ENCODE results near the gene INKA1.
A peak's percentile ranks its signal among the peaks of the same experiment; 100 is the strongest.
"Not testable (repeated sequence)": the region's sequence is repeated elsewhere in the genome, so short reads cannot be mapped to it uniquely, and the experiment has no call there.

The INKA1 gene

DNA sequence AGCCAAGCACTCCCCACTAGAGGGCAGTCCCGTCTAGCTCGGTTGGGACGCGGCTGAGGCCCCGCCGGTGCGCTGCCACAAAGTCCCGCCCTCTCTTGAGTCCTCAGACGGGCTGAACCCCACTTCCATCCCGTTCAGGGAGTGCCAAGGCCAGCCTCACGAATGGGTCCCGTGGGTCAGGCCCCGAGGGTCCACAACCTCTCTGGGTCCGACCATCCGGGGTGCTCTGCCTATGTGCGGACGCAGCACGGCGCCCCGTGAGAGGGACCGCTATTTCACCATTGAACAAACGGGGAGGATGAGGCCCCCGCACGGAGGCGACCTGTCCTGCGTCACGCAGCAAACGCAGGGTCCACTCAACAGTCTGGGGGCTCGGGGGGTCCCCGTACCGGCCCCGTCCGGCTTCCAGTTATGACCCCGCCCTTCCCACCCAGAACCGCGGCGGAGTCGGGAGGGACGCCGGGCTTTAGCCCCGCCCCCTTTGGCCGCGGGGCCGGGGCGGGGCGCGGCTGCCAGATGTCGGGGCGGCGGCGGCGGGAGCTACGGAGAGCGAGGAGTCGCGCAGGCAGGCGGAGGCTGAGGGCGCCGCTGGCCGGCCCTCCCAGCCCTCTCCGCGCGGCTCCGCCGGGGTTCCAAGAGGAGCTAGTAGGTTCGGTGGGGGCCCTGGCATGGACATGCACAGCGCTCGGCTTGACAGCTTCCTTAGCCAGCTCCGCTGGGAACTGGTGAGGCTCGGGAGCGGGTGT lies at the start of gene INKA1:
Gene INKA1 (plus strand): TSS at position 543 of the 746 bp plus-strand sequence. CDS start 132 bp downstream, at position 675.
- DNase-seq: peak; percentile 58

DNA sequence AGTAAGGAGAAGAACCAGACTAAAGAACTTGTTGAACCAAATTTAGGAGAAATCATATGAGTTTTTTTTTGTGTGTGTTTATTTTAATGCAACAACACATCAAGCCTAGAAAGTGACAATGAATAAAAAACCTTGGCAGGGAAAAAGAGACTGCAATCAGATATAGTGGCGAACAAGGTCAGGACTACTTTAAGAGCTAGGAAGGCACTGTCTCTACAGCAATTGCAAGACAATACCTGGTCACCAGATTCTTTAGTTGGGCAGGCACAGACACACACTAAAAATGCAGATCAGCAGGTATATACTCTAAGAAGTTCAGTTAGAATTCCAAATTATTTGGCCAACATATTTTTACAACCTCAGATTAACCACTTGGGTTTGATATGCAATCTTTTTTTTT lies 48.5 kb upstream of the INKA1 start:
- no peak for DNase-seq

DNA sequence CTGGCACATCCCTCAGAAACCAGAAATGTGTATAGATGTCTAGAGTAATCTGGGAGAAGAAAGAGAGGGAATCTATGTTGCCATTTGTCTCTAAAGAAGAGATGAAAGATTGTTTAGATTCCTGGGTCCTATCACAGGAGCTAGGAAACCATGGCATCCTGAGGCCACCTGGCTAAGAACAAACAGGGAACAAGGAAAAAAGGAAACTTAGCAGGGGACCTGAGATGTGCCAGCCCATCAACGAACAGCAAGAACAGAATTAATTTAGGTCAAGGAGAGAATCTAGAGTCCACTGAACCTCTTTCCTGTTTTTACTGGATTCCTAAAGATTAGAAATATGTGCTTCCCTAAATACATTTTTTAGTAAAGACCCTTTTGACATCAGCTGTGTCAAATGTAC lies 47.0 kb upstream of the INKA1 start:
- DNase-seq: no peak

DNA sequence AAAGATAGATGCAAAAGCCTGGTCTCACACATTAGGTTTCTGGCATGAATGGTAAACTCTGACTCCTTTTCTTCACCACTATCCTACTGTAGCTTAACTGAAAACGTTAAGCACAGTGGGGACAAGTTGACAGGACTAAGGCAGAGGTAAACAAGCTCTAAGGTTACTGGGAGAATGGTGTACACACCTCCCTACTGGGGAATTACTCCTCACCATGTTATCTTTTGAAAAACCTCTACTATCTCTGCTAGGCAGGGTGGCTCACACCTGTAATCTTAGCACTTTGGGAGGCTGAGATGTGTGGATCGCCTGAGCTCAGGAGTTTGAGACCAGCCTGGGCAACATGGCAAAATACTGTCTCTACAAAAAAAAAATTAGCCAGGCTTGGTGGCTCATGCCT lies 45.9 kb upstream of the INKA1 start:
- no peak for DNase-seq

DNA sequence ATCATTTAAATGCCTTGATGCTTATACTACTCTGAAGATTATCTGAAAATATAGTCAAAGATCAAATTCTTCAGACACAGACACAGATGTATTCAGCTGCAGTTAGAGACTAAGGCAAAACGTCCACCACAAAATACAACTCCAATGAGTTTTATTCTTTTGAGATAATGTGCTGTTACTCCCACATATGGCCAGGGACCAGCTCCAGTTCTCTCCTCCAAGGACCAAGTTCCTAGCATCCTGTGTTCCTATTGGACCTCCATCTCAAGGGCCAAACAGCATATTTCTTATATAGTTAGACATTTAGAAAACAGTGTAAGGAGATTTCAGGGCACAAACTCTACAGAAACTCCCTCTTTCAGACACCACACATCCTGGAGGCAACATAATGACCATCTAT lies 43.8 kb upstream of the INKA1 start:
- DNase-seq: no peak

DNA sequence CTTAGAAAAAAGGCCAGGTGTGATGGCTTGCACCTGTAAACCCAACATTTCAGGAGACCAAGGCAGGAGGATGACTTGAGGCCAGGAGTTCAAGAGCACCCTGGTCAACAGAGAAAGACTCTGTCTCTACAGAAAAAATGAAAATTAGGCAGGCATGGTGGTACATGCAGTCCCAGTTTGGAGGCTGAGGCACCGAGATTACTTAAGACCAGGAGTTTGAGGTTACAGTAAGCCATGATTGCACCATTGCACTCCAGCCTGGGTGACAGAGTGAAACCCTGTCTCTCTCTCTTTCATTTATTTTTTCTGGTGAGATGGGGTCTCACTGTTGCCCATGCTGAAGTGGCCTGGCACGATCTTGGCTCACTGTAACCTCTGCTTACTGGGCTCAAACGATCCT lies 41.4 kb upstream of the INKA1 start:
- no peak for DNase-seq

DNA sequence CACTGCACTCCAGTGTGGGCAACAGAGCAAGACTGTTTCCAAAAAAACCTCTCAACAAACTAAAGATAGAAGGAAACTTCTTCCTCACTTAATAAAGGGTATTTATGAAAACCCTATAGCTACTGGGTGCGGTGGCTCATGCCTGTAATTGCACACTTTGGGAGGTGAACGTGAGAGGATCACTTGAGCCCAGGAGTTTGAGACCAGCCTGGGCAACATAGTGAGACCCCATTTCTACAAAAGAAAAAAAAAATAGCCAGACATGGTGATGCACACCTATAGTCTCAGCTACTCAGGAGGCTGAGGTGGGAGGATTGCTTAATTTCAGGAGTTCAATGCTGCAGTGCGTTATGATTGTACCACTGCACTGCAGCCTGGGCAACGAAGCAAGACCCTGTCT lies 39.1 kb upstream of the INKA1 start:
- no peak for DNase-seq

DNA sequence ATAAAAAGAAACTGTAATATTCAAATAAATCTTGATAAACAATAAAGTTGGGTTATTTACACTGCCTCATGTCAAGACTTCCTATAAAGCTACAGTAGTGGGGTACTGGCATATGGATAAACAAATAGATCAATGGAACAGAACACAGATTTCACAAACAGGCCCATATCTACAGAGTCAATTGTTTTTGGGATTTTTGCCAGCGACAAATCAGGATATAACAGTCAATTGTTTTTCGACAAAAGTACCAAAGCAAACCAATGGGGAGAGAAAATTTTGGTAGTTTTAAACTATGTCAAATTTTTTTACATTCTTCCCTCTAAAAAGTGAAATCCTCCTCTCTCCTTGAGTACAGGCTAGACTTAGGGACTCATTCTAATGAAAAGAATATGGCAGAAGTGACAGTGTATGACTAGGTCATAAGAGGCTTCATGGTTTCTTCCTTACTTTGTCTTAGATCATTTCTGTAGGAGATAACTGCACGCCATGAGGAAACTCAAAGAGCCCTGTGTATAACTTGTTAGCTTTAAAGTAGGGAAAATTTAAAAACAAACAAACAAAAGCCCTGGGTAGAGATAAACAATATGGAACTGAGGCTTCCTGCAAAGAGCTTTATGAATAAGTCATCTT lies 33.7 kb upstream of the INKA1 start:
- no peak for DNase-seq

DNA sequence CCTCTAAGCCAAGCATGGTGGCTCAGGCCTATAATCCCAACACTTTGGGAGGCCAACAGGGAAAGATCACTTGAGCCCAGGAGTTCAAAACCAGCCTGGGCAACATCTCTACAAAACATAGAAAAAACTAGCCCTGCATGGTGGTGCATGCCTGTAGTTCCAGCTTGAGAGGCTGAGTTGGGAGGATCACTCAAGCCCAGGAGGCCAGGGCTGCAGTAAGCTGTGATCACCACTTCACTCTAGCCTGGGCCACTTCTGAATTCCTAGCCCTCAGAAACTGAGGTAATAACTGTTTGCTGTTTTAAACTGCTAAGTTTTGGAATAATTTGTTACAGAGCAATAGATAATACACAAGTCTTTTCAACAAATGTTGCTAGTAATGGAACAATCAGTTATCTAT lies 33.1 kb upstream of the INKA1 start:
- DNase-seq: no peak

DNA sequence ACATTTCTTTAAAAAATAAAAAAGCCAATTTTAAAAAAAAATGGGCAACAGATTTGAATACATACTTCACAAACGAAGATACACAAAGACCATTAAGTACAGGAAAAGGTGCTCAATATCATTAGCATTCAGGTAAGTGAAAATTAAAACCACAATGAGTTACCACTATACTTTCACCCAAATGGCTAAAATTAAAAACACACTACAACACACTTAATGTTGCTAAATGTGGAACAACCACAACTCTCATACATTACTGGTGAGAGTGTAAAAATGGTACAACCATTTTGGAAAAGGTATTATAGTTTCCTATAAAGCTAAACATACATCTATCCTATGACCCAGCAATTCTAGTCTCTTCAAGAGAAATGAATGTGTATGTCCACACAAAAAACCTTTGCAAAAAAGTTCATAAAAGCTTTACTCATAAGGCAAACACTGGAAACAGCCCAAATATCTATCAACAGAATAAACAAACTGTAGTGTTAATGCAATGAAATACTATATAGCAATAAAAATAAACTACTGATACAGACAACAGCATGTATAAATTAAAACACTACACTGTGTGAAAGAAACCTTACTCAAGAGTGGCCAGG lies 31.6 kb upstream of the INKA1 start:
- no peak for DNase-seq

DNA sequence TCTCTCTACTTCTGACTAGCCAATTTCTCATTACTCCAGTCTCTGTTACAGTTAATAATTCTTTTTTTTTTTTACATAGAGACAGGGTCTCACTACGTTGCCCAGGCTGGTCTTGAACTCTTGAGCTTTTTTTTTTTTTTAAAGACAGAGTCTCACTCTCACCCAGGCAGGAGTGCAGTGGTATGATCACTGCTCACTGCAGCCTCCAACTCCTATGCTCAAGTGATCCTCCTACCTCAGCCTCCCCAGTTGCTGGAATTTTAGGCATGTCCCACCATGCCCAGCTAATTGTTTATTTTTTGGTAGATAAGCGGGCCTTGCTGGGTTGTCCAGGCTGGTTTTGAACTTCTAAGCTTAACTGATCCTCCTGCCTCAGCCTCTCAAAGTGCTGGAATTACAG lies 30.4 kb upstream of the INKA1 start:
- no peak for DNase-seq

DNA sequence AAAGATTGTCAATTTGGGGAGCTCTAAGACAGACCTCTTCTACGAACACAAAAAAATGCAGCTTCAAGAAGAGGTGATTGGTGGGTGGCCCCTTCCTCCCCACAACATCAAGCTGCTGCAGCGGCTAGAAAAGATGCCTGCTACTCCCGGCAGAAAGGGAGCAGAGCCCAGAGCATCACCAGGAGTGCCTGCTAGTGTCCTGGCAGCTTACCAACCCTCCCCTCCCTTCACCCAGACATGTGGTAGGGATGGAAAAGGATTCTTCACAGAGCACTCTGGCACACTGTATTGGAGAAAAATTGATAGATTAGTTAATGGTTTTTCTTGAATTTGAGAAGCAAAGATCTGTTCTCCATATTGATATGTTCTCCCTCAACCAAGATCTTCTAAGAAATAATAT lies 27.5 kb upstream of the INKA1 start:
- DNase-seq: no peak

DNA sequence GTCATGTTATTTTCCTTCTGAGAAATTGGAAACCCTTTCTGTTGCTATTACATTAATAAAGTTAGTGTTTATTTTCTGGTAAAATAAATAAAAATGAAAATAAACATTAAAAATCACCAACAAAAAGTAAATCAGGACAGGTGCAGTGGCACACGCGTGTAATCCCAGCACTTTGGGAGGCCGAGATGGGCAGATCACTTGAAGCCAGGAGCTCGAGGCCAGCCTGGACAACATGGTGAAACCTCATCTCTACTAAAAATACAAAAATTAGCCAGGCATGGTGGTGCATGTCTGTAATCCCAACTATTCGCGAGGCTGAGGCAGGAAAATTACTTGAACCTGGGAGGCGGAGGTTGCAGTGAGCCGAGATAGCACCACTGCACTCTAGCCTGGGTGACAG lies 27.0 kb upstream of the INKA1 start:
- not testable (repeated sequence) for DNase-seq

DNA sequence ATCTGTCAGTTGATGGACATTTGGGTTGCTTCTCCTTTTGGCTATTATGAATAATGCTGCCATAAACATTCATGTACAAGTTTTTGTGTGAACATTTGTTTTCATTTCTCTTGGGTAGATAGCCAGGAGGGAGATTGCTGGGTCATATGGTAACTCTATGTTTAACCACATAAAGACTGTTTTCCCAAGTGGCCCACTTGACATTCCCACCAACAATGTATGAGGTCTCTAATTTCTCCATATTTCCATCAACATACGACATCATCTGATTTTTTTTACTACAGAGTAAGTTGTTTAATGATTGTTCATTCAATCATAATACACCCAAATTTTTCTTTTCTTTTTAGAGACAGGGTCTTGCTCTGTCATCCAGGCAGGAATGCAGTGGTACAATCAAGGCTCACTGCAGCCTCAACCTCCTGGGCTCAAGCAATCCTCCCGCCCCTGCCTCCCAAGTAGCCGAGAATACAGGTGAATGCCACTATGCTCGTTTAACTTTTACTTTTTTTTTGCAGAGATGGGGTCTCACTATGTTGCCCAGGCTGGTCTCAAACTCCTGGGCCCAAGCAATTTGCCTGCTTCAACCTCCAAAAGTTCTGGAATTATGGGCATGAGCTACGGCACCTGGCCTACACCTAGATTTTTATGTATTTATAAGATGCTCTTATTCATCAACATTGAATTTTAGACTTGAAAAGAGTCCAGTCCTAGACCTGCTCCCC lies 23.5 kb upstream of the INKA1 start:
- DNase-seq: no peak

DNA sequence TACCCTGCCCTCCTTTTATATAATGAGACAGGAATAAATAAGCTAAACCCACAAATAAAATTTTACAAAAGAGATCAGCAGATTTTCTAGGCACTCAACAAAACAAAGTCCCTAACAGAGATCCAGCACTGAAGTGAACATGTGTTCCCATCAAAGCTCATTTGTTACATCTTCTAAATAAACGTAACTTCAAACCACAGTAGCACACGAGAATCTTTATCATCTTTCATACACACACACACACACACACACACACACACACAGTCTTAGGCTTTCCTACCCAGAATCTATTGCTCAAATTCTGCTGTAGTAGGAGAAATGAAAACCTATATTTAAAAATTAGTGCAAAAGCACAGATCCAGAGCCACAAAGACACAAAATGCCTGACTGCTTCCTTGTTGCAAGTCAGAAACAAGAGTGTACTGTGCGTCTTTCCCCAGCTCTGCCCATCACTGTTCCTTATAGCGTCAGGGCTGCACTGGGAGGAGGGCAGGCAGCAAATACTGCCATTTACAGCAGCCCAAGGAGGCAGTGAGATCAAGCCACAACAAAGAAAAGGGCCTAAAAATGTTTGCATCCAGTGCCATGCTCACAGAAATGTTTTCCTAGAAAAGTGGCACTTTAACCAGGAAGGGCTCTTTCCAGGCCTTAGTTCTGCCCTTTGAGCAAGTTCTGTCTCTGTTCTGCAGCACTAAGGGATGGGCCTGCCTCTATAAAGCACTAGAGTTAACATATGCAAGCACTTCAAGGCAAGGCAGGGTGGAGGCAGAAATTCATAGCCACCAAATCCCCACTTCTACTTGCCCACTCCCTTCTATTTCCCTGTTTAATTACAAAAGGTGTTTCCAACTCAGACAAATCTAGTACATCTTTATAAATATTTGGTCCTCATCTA lies 22.7 kb upstream of the INKA1 start:
- no peak for DNase-seq

DNA sequence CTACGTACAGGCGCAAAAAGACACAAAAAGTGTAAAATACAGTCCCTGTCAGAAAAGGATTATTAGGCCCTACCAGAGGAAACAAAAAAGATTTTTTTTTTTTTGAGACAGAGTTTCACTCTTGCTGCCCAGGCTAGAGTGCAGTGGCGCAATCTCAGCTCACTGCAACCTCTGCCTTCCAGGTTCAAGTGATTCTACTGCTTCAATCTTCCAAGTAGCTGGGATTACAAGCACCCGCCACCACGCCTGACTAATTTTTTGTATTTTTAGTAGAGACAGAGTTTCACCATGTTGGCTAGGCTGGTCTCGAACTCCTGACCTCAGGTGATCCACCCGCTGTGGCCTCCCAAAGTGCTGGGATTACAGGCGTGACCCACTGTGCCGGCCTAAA lies 22.1 kb upstream of the INKA1 start:
- DNase-seq: not testable (repeated sequence)

DNA sequence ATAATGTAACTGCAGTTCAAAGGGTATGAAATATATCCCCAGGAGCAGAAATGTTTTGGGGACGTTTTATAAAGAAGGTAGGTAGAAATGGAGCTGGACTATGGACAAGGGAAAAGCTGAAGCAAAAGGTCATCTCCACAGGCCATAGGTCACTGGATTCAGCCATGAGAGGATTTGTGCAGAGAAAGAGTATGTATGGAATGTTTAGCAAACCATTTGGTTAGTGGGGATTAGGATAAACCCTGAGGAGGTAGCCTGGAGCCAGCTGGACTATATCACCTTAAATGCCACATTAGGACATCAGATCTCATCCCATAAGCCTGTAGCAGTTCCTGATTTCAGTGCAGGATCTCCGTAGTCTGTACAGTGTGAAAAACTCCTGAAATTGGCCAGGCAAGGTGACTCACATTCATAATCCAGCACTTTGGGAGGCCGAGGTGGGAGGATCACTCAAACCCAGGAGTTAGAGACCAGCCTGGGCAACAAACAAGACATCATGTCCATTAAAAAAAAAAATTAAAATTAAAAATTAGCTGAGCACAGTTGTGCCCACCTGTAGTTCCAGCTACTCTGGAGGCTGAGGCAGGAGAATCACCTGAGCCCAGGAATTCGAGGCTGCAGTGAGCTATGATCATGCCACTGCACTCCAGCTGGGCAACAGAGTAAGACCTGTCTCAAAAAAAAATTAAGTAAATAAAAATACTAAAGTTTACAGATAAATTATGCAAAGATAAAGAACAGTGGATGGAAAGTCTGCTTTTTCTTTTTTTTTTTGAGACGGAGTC lies 21.5 kb upstream of the INKA1 start:
- no peak for DNase-seq

DNA sequence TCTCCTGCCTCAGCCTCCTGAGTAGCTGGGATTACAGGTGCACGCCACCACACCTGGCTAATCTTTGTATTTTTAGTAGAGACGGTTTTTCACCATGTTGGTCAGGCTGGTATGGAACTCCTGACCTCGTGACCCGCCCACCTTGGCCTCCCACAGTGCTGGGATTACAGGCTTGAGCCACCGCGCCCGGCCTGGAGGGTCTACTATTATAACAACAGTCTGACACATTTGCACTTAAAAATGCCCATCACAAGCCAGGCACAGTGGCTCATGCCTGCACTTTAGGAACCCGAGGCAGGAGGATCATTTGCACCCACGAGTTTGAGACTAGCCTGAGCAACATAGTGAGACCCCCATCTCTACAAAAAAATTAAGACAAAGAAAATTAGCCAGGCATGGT lies 20.8 kb upstream of the INKA1 start:
- DNase-seq: not testable (repeated sequence)

DNA sequence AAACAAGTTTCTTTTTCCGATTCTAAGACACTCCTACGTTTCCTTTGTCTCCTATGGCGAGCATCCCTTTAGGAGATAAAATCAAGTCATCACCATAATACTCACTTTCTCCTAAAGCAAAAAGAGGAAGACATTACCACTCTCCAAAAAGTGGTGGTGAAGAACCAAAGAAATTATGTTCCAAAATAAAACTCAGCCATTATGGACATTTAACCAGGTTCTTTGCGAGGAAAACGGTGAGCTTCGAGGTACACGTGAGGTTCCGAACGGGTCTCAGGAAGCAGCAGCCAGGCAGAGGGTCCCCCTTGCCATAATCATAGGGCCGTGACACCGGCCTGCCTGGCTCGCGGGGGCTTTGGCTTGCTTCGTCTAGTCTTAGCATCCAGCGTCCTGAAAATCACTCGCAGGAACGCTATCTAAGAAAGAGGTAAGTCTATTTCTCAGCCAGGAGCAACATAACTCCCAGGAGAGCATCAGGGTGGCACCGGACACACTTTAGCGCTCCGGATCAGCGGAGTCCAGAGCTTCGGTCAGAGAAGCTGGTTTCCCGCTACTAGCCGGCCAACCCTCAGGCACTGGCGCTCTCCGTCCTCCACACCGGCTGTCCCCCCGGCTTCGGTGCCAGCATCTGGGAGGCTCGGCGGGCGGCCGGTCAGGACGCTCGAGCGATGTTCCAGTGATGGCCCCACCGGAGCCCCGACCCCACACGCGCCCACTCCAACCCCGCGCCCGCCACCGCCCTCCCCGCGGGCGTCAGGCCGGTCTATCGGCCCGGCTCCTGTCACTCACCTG lies 17.3 kb upstream of the INKA1 start:
- peak in 1 of 2 experiments; percentile 8 for DNase-seq

DNA sequence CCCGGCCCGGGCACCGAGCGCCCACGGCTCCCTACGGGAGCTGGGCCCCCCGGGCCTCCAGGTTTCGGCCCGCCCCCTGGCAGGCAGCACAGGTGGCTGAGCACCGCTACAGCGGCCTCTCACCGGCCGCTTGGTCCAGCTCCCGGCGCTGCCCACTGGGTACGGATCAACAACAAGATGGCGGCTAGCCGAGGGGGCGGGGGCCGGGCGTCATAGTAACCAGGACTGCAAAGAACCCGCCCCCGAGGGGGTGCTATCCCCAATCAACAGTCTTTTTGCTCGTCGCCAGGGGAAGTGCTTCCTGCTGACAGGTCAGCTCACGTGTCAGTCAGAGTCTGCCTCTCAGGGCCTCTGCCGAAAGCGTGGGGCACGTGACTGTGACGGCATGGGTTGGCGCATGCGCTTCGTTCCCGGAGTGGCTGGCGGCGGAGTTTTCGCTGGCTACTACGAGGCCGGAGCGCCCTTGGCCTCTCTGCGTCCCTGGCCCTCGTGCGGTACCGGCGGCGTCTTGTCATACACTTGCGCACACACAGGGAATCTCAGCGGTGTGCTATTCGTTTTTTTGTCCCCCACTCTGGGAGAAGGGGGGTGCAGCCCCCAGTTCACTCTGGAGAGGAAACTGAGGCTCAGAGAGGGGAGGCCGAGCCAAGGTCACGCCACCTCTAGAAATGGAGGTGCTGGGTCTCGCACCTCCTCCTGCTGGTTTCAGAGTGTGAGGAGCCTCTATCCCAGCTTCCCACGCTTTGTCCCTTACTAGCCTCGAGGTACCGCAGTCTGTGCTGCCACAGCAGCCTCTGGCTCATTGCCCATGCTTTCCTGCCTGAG lies 16.5 kb upstream of the INKA1 start, which contains the start of gene IP6K1:
Gene IP6K1 (minus strand): TSS at position 186 of the 825 bp plus-strand sequence. CDS start 38,502 bp downstream, outside the sequence.
- DNase-seq: peak; percentile 95 to 96

Measured in SW 1271 (cell line).